Muscle of leg (tissue), 16 donors: ENCODE results near the gene CYP26B1. TPM values are rescaled to one million over a fixed set of nuclear protein-coding genes. Genes with fewer than 3 reads are reported as not detected.

Source experiments
- DNase-seq: peaks from one replicate; pipeline ENCODE4 v3.0.0; 2013
- H3K27ac ChIP-seq: one replicate; pipeline ENCODE4 v1.5.1; 2013; ENCODE audit warnings: mild to moderate bottlenecking, low read length, control low read depth
- H3K27me3 ChIP-seq: one replicate; pipeline ENCODE4 v1.6.1; 2013; ENCODE audit warnings: low read length; ENCODE audit not compliant: control insufficient read depth, insufficient read depth
- H3K36me3 ChIP-seq: one replicate; pipeline ENCODE4 v1.6.1; 2013; ENCODE audit warnings: low read length; ENCODE audit not compliant: control insufficient read depth, insufficient read depth
- H3K4me1 ChIP-seq: one replicate; pipeline ENCODE4 v1.6.1; 2013; ENCODE audit warnings: low read length; ENCODE audit not compliant: control insufficient read depth, insufficient read depth
- H3K4me3 ChIP-seq: one replicate; pipeline ENCODE4 v1.5.1; 2013; ENCODE audit warnings: low read length, control low read depth
- H3K9me3 ChIP-seq: replicated peaks from 2 replicates; pipeline ENCODE4 v1.6.1; 2013; ENCODE audit warnings: low read depth, low read length; ENCODE audit not compliant: control insufficient read depth
- WGBS: methylation state at CpG from one replicate; pipeline ENCODE4 v1.1.5; 2013; ENCODE audit warnings: missing lambda C conversion rate; ENCODE audit not compliant: insufficient coverage; 5-methylcytosine and 5-hydroxymethylcytosine counted together
- long read RNA-seq, 11 donors: transcript quantifications; one replicate each; lab custom pipeline, GENCODE V29; 2026
- polyA plus RNA-seq, 8 donors: library from polyadenylated mRNA; unstranded; fragments of 120-200 nt; gene quantifications; one replicate each; pipeline versions ENCODE4 v1.2.1 to v1.2.3, GENCODE V29; 2013; ENCODE audit warnings: inconsistent platforms in 1 of 8, low replicate concordance in 1 of 8; ENCODE audit not compliant: insufficient read length in 8 of 8, insufficient read depth in 1 of 8
- total RNA-seq: library from RNA; stranded (reverse); fragments of 120-200 nt; gene quantifications from one replicate; pipeline ENCODE4 v1.2.4, GENCODE V29; 2013

CYP26B1 gene, protein sequence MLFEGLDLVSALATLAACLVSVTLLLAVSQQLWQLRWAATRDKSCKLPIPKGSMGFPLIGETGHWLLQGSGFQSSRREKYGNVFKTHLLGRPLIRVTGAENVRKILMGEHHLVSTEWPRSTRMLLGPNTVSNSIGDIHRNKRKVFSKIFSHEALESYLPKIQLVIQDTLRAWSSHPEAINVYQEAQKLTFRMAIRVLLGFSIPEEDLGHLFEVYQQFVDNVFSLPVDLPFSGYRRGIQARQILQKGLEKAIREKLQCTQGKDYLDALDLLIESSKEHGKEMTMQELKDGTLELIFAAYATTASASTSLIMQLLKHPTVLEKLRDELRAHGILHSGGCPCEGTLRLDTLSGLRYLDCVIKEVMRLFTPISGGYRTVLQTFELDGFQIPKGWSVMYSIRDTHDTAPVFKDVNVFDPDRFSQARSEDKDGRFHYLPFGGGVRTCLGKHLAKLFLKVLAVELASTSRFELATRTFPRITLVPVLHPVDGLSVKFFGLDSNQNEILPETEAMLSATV
- total RNA-seq (11.7 TPM), polyA plus RNA-seq (10 to 100 TPM in 7 of 8 donors, 1 to 10 TPM in 1; 7.6 to 16.2 (median 14.4) TPM)
- long read RNA-seq, donor 1 = 0 reads
- long read RNA-seq, donor 2 = 0 reads
- long read RNA-seq, donor 3, full-length matches to known transcripts = 1 of 6 reads
- long read RNA-seq, donor 3, partial matches to known transcripts = 5 of 6 reads
- long read RNA-seq, donor 3, other reads (novel, unspliced or antisense) = 0 of 6 reads
- long read RNA-seq, donor 4 = 0 reads
- long read RNA-seq, donor 5, full-length matches to known transcripts = 4 of 9 reads
- long read RNA-seq, donor 5, partial matches to known transcripts = 5 of 9 reads
- long read RNA-seq, donor 5, other reads (novel, unspliced or antisense) = 0 of 9 reads
- long read RNA-seq, donor 6, partial matches to known transcripts = 6 of 6 reads
- long read RNA-seq, donor 6, other reads (novel, unspliced or antisense) = 0 of 6 reads
- long read RNA-seq, donor 7, full-length matches to known transcripts = 1 of 1 reads
- long read RNA-seq, donor 7, partial matches to known transcripts = 0 of 1 reads
- long read RNA-seq, donor 7, other reads (novel, unspliced or antisense) = 0 of 1 reads
- long read RNA-seq, donor 8 = 0 reads
- long read RNA-seq, donor 9, partial matches to known transcripts = 5 of 5 reads
- long read RNA-seq, donor 9, other reads (novel, unspliced or antisense) = 0 of 5 reads
- long read RNA-seq, donor 10, full-length matches to known transcripts = 2 of 2 reads
- long read RNA-seq, donor 10, partial matches to known transcripts = 0 of 2 reads
- long read RNA-seq, donor 10, other reads (novel, unspliced or antisense) = 0 of 2 reads
- long read RNA-seq, donor 11, full-length matches to known transcripts = 1 of 1 reads
- long read RNA-seq, donor 11, partial matches to known transcripts = 0 of 1 reads
- long read RNA-seq, donor 11, other reads (novel, unspliced or antisense) = 0 of 1 reads

DNA sequence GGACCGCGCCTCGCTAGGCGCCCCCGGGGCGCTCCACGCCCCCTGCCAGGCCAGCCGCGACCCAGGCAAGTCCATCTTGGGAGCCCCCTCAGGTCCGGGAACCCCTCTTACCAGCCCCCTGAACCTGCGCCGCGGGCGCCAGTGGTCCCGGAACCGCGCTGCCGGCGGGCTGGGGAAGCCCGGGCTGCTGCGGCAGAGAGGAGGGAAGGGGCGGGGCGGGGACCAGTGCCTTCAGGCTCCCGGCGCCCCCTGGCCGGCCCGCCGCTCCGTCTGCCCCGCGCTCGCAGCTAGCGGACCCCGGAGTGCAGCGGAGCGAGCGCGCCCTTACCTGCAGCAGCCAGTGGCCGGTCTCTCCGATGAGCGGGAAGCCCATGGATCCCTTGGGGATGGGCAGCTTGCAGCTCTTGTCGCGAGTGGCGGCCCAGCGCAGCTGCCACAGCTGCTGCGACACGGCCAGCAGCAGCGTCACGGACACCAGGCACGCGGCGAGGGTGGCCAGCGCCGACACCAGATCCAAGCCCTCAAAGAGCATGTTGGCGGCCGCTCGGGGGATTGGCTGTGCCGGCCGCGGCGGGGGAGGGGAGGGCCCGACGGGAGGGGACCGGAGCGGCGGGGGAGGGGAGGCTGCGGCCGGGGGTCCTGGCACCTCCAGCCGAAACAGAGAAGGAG lies at the start of gene CYP26B1:
Gene CYP26B1, minus strand, starts transcription at position 560 of the 669 bp plus-strand sequence. Its CDS starts 28 bp downstream, at position 532.
- H3K27ac ChIP-seq = peak within 1 kb of the TSS; percentile 51
- H3K4me1 ChIP-seq = peaks cover 70% of the 10 kb centered on the region
- peak; percentile 59 for DNase-seq
- peak within 1 kb of the TSS; percentile 53 for H3K4me3 ChIP-seq
- H3K27me3 ChIP-seq = peaks cover 86% of the 10 kb centered on the region
- H3K36me3 ChIP-seq = no peaks in the 10 kb centered on the region
- no peaks in the 10 kb centered on the region for H3K9me3 ChIP-seq
- WGBS = under 1% methylated on average over 53 of the region's 69 CpGs

GRCh38 chr2:72193723-72194122 lies 46.1 kb upstream of the CYP26B1 start:
- Histone ChIP-seq H3K27me3 (no peaks in the 10 kb centered on the region), H3K27ac (no peak overlapping the region)
- no peak for DNase-seq

GRCh38 chr2:72191441-72191840 lies 43.8 kb upstream of the CYP26B1 start:
- Histone ChIP-seq H3K36me3 (no peaks in the 10 kb centered on the region), H3K4me1 (no peaks in the 10 kb centered on the region), H3K27ac (no peak overlapping the region), H3K9me3 (peaks cover 7% of the 10 kb centered on the region), H3K27me3 (no peaks in the 10 kb centered on the region), H3K4me3 (no peak overlapping the region)
- no CpG with 5 or more reads among the region's 1 CpG for WGBS
- peak; percentile 75 for DNase-seq

More at GRCh38 chr2:72193723-72194122, 46.1 kb upstream of the CYP26B1 start:
- Histone ChIP-seq H3K36me3 (no peaks in the 10 kb centered on the region), H3K4me3 (no peak overlapping the region), H3K9me3 (no peaks in the 10 kb centered on the region), H3K4me1 (no peaks in the 10 kb centered on the region)

DNA sequence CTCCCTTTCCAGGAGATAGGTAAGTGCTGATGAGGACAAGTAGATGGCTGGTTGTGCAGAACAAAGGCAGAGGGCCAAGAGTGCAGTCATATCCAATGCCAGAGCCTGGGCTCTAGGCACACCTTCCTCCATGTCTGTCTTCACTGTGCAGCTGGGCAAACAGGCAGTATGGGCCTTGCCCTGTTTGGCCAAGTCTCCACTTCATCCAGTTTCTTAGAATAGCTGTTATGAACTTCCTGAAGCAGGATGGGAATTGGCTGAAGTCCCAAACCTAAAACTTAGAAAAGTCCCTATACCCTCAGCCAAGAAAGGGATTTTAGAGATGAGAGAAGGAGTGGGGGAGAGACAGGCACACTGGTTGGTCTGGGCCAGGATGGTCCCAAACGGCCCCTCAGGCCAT lies 37.5 kb upstream of the CYP26B1 start:
- peaks cover 7% of the 10 kb centered on the region for H3K9me3 ChIP-seq
- peak; percentile 42 for DNase-seq

DNA sequence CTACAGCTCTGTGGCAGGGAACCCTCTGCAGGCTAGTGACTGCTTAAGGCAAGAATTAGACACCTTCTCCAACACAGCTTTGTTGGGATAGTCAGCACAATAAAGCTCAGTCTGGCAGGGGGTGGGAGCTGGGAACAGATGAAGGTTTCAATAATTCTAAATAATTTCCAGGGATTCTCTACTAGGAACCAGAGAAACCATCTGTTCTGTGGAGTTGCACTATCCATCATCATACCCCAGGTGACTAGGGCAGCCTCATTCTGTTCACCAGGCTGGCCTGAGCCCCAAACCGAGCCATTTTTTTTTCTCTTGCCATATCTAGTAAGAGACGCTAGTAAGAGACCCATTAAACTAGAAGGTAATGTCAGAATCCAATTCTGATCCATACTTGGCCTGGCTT lies 35.8 kb upstream of the CYP26B1 start:
- H3K4me3 ChIP-seq = no peak overlapping the region
- peaks cover 2% of the 10 kb centered on the region for H3K36me3 ChIP-seq
- H3K27ac ChIP-seq = no peak overlapping the region
- DNase-seq = no peak
- H3K9me3 ChIP-seq = peaks cover 7% of the 10 kb centered on the region
- H3K27me3 ChIP-seq = no peaks in the 10 kb centered on the region
- WGBS = no CpG with 5 or more reads among the region's 2 CpGs
- peaks cover 9% of the 10 kb centered on the region for H3K4me1 ChIP-seq

More for the DNA sequence above, 37.5 kb upstream of the CYP26B1 start:
- H3K27me3 ChIP-seq = no peaks in the 10 kb centered on the region
- no peaks in the 10 kb centered on the region for H3K36me3 ChIP-seq
- no peak overlapping the region for H3K27ac ChIP-seq
- WGBS = no CpG with 5 or more reads among the region's 1 CpG
- H3K4me3 ChIP-seq = no peak overlapping the region
- H3K4me1 ChIP-seq = peaks cover 9% of the 10 kb centered on the region

GRCh38 chr2:72183016-72183415 lies 35.4 kb upstream of the CYP26B1 start:
- Histone ChIP-seq H3K27ac (no peak overlapping the region), H3K4me1 (peaks cover 9% of the 10 kb centered on the region), H3K36me3 (peaks cover 5% of the 10 kb centered on the region), H3K4me3 (no peak overlapping the region), H3K9me3 (peaks cover 6% of the 10 kb centered on the region), H3K27me3 (no peaks in the 10 kb centered on the region)
- DNase-seq = no peak

DNA sequence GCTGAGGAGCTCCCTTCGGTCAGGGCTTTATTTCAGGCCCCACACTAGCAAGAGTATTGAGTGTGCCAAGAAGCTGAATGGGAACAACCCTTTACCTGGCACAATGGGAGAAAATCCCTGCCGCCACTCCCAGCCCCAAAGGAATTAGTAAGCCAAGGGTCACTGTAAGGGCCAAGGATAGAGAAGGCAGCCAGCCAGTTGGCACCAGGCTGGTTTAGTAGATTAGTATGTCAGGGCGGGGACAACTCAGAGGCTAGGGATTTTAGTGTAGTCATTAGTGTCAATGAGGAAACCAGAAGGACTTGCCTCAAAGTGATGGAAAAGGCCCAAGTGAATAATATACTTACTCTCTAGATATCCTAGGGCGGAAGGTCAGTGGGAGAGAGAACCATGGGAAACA lies 34.9 kb upstream of the CYP26B1 start:
- Histone ChIP-seq H3K4me1 (peaks cover 9% of the 10 kb centered on the region), H3K9me3 (peaks cover 2% of the 10 kb centered on the region), H3K27ac (no peak overlapping the region), H3K4me3 (no peak overlapping the region), H3K36me3 (peaks cover 8% of the 10 kb centered on the region), H3K27me3 (no peaks in the 10 kb centered on the region)
- WGBS = no CpG with 5 or more reads among the region's 4 CpGs
- no peak for DNase-seq

GRCh38 chr2:72181616-72182015 lies 34.0 kb upstream of the CYP26B1 start:
- Histone ChIP-seq H3K4me3 (no peak overlapping the region), H3K36me3 (peaks cover 8% of the 10 kb centered on the region), H3K4me1 (peaks cover 9% of the 10 kb centered on the region), H3K27me3 (no peaks in the 10 kb centered on the region), H3K27ac (no peak overlapping the region), H3K9me3 (no peaks in the 10 kb centered on the region)
- WGBS = 100% methylated on average over 1 of the region's 2 CpGs
- no peak for DNase-seq

- WGBS = no CpG with 5 or more reads among the region's 1 CpG
- Histone ChIP-seq H3K4me3 (no peak overlapping the region), H3K36me3 (peaks cover 10% of the 10 kb centered on the region), H3K27ac (no peak overlapping the region), H3K9me3 (no peaks in the 10 kb centered on the region), H3K27me3 (no peaks in the 10 kb centered on the region), H3K4me1 (peaks cover 7% of the 10 kb centered on the region)
- no peak for DNase-seq
Measured at GRCh38 chr2:72180351-72180750, 32.7 kb upstream of the CYP26B1 start.
